ENCODE results near the gene PRMT5. TPM values are rescaled to one million over a fixed set of nuclear protein-coding genes. Genes with fewer than 3 reads are reported as not detected.

The PRMT5 gene
- total and polyA plus RNA-seq, 2 donors (not counting 3 experiments of a cell fraction or from before 2014, with no cell fraction given) = 73.1 to 197 TPM

DNA sequence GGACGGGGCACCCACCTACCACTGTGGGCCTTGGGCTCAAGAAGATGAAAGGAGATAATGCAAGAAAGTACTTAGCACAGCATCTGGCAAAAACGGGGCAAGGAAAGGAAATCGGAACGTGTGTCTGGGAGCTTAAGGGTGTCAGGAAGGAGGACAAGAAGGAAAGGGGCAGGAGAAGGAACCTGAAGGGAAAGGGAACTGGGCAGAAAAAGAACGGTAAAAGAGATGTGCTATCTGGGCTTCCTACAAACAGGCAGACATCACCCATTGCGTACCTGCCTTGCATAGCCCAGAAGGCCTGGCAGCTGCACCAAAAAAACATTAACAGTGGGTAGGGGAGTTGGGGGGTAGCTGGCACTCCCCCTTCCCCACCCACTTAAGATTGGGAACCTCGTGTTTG, 47.1 kb downstream of the PRMT5 start:
- no peaks in the 10 kb centered on the region for H4K20me1 ChIP-seq (replicated peaks; ENCODE audit: control insufficient read depth, extremely low read depth, insufficient read depth, low read length)
- dilution Hi-C loops (cut with MboI; ENCODE audit: extremely low pct_ligation_motif_present, low sequenced_read_pairs) = no loop called here
- no peak for DNase-seq (ENCODE audit: low read depth, low spot score)
- BruUV-seq (replicated peaks) = no TSS peak
- H3K4me1 ChIP-seq (ENCODE audit: control insufficient read depth, extremely low read depth, insufficient read depth, low read length) = no peaks in the 10 kb centered on the region
- H3K4me3 ChIP-seq (replicated peaks in 1 of 3; ENCODE audit: insufficient read depth in 1 of 3, low read depth in 1 of 3, low read length in 3 of 3) = no peak overlapping the region
- H3K36me3 ChIP-seq (ENCODE audit: control insufficient read depth in 2 of 2, extremely low read depth in 1 of 2, insufficient read depth in 2 of 2, low read length in 2 of 2) = peaks cover 0 to 15% of the 10 kb centered on the region in 2 experiments
- FAIRE-seq = no peak
- no peaks in the 10 kb centered on the region for H3K79me2 ChIP-seq (ENCODE audit: control insufficient read depth, insufficient read depth, low read length)
- no peaks in the 10 kb centered on the region for H3K9me1 ChIP-seq (replicated peaks; ENCODE audit: control insufficient read depth, extremely low read depth, insufficient read depth, low read length)
- TF ChIP-seq MYC (IDR thresholded peaks at IDR 0.05; ENCODE audit: low read depth, low read length) (no peak), GATA2 (IDR thresholded peaks at IDR 0.05; ENCODE audit: insufficient read depth, insufficient read length, low read depth, low read length) (no peak), POLR2A (IDR thresholded peaks at IDR 0.05; ENCODE audit: low read depth, low read length) (no peak), JUN (IDR thresholded peaks at IDR 0.05; ENCODE audit: borderline replicate concordance, insufficient read depth, insufficient read length, low read depth) (no peak), FOS (IDR thresholded peaks at IDR 0.05; ENCODE audit: borderline replicate concordance, insufficient read depth, low read length) (no peak), POLR2AphosphoS5 (IDR thresholded peaks at IDR 0.05; ENCODE audit: insufficient read depth, low read depth, low read length) (no peak), EZH2 (IDR thresholded peaks at IDR 0.05; ENCODE audit: borderline replicate concordance, low read depth, low read length, severe bottlenecking) (no peak)
- TF ChIP-seq, protein P1, sequence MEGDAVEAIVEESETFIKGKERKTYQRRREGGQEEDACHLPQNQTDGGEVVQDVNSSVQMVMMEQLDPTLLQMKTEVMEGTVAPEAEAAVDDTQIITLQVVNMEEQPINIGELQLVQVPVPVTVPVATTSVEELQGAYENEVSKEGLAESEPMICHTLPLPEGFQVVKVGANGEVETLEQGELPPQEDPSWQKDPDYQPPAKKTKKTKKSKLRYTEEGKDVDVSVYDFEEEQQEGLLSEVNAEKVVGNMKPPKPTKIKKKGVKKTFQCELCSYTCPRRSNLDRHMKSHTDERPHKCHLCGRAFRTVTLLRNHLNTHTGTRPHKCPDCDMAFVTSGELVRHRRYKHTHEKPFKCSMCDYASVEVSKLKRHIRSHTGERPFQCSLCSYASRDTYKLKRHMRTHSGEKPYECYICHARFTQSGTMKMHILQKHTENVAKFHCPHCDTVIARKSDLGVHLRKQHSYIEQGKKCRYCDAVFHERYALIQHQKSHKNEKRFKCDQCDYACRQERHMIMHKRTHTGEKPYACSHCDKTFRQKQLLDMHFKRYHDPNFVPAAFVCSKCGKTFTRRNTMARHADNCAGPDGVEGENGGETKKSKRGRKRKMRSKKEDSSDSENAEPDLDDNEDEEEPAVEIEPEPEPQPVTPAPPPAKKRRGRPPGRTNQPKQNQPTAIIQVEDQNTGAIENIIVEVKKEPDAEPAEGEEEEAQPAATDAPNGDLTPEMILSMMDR (IDR thresholded peaks at IDR 0.05; ENCODE audit: extremely low read depth in 1 of 2, insufficient read depth in 1 of 2, low read depth in 1 of 2, low read length in 2 of 2) = no peak
- TF ChIP-seq, protein P2, sequence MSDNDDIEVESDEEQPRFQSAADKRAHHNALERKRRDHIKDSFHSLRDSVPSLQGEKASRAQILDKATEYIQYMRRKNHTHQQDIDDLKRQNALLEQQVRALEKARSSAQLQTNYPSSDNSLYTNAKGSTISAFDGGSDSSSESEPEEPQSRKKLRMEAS (IDR thresholded peaks at IDR 0.05; ENCODE audit: insufficient read depth, insufficient read length) = no peak
- H3K27ac ChIP-seq (ENCODE audit: insufficient read depth, low read depth, low read length) = no peak overlapping the region
- H3K9ac ChIP-seq (replicated peaks; ENCODE audit: extremely low read depth, insufficient read depth, low read length) = no peak overlapping the region
- H3K27me3 ChIP-seq (ENCODE audit: control insufficient read depth in 2 of 2, insufficient read depth in 2 of 2, low read length in 2 of 2) = no peaks in the 10 kb centered on the region
- intact Hi-C loops (cut with micrococcal nuclease) = no loop called here
- H2AFZ ChIP-seq (ENCODE audit: low read depth, low read length) = no peak overlapping the region
- POLR2A ChIA-PET = interaction anchor here (1.4 kb wide), 1 partner anchor 59 kb away, joined by 3 read pairs; no protein-coding TSS in a partner anchor
- no peaks in the 10 kb centered on the region for H3K9me3 ChIP-seq (replicated peaks; ENCODE audit: control insufficient read depth, insufficient read depth, low read length)
- no peak overlapping the region for H3K4me2 ChIP-seq (ENCODE audit: insufficient read depth, low read length)
- CTCF ChIA-PET = interaction anchor here (0.8 to 11.4 kb wide), 7 partner anchors 9 to 37 kb away, joined by 3 to 80 read pairs (median 4); partner anchors contain the start of genes LRP10 and RBM23

Data from endothelial cell of umbilical vein (primary cell).